ENCODE measurements around the gene C2CD5. TPM values are rescaled to one million over a fixed set of nuclear protein-coding genes. Genes with fewer than 3 reads are reported as not detected.
A peak's percentile ranks its signal among the peaks of the same experiment; 100 is the strongest.

The C2CD5 gene
- total RNA-seq, 4 donors from 2014 or later: 15.2 to 33.2 (median 22.7) TPM

DNA sequence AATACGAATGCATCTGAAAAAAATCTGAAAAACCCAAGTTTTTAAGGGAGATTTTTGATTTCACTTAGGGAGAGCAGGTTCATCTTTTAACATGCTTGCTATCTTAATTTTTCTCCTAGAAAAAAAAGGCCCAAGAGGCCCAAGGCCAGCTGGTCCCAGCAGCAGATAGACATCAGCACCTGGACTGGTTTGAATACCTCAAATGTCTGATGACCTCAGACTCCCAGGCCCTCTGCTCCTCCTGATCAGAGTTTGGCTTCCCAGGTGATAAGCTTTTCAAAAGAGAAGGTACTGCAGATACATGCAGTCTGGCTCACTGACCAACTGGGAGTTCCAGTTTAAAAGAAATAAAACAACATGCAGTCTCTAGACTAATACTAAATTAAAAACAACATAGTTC, 82.6 kb downstream of the C2CD5 start:
- Histone ChIP-seq H3K27ac (replicated peaks in 1 of 4) (no peak overlapping the region), H3K4me1 (no peaks in the 10 kb centered on the region), H3K4me3 (no peak overlapping the region), H3K36me3 (peaks cover 0 to 4% (median under 1%) of the 10 kb centered on the region in 4 donors), H3K9me3 (no peaks in the 10 kb centered on the region), H3K27me3 (no peaks in the 10 kb centered on the region)
- intact Hi-C loops (cut with DNase I): loop anchor here (2.0 kb wide), 1 partner anchor 381 kb away; no protein-coding TSS in a partner anchor
- TF ChIP-seq, protein P1, sequence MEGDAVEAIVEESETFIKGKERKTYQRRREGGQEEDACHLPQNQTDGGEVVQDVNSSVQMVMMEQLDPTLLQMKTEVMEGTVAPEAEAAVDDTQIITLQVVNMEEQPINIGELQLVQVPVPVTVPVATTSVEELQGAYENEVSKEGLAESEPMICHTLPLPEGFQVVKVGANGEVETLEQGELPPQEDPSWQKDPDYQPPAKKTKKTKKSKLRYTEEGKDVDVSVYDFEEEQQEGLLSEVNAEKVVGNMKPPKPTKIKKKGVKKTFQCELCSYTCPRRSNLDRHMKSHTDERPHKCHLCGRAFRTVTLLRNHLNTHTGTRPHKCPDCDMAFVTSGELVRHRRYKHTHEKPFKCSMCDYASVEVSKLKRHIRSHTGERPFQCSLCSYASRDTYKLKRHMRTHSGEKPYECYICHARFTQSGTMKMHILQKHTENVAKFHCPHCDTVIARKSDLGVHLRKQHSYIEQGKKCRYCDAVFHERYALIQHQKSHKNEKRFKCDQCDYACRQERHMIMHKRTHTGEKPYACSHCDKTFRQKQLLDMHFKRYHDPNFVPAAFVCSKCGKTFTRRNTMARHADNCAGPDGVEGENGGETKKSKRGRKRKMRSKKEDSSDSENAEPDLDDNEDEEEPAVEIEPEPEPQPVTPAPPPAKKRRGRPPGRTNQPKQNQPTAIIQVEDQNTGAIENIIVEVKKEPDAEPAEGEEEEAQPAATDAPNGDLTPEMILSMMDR (IDR thresholded peaks at IDR 0.05): no peak
- TF ChIP-seq POLR2AphosphoS5 (IDR thresholded peaks at IDR 0.05) (no peak), POLR2A (IDR thresholded peaks at IDR 0.05; ENCODE audit: low read depth) (no peak), EP300 (IDR thresholded peaks at IDR 0.05) (no peak)
- DNase-seq (ENCODE audit: extremely low spot score): no peak
- 100% methylated on average over 1 of the region's 1 CpG for WGBS

DNA sequence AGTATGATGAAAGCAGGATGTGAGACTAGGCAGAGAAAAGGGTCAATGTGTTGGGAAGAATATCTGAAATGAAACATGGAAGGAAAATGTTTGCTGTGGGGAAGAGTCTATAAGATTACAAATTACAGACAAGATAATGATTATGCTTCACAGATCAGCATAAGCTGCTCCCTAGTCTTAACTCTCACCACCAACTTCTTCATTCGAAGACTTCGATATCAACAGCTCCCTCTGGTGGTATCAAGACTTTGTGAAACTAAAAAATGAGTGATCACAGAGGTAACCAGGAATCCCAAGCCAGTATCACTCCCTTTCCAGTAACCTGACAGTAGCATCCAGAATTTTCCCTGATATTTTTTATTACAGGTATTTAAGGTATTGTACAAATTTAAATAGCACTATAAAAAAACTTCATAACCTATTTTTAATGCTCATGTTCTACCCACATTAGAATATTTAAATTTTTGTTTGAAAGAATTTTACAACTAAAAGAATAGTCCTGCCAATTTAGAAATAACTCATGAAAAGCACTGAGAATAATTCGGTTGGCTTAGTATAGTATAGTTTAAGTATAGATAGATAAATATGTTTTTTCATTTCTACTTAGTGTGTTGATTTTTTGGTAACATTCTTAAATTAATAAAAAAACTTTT, 84.4 kb downstream of the C2CD5 start:
- Histone ChIP-seq H3K27ac (replicated peaks in 1 of 4) (no peak overlapping the region), H3K4me1 (no peaks in the 10 kb centered on the region), H3K9me3 (no peaks in the 10 kb centered on the region), H3K36me3 (peaks cover 0 to 4% (median 0%) of the 10 kb centered on the region in 4 donors), H3K4me3 (no peak overlapping the region), H3K27me3 (no peaks in the 10 kb centered on the region)
- intact Hi-C loops (cut with DNase I): loop anchor here (2.0 kb wide), 1 partner anchor 379 kb away; no protein-coding TSS in a partner anchor
- TF ChIP-seq POLR2A (IDR thresholded peaks at IDR 0.05; ENCODE audit: low read depth) (no peak), POLR2AphosphoS5 (IDR thresholded peaks at IDR 0.05) (no peak)
- TF ChIP-seq, protein P1 (IDR thresholded peaks at IDR 0.05): peak; percentile 52 to 64 (median 55)
- DNase-seq (ENCODE audit: extremely low spot score): no peak
- WGBS: 23% methylated on average over 3 of the region's 3 CpGs

DNA sequence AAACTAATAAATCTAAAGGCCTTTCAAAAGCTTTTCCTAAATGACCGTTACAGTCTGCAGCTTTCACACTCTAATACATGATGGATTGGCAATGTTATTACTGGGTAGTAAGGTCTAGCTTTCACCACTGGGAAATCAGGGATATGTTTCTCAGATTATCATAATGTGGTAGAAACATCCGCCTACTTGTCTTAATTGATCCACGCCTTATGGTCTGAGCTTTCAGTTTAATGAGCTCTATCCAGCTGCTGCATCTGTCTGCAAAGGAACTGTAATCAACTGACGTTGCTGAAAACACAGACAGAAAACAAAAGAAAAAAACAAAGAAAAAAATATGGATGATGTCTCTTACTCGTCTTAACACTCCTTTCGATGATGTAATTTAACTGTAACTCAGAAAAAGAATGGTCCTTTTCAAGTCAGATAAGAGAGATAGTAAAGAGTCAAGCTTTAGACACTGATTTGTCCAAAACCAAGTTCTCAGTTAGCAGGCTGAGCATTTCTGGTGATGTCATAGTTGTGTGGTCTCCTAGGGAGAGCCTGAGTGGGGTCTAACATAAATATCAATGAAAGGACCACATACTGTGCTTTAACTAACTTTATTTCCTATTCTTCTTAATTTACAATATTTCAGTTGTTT, 85.9 kb downstream of the C2CD5 start:
- WGBS: 87% methylated on average over 6 of the region's 6 CpGs
- Histone ChIP-seq H3K27me3 (no peaks in the 10 kb centered on the region), H3K36me3 (peaks cover 0 to 10% (median 10%) of the 10 kb centered on the region in 4 donors), H3K4me1 (no peaks in the 10 kb centered on the region), H3K4me3 (no peak overlapping the region), H3K9me3 (no peaks in the 10 kb centered on the region), H3K27ac (replicated peaks in 1 of 4) (no peak overlapping the region)
- no peak for DNase-seq (ENCODE audit: extremely low spot score)
- no peak for TF ChIP-seq POLR2AphosphoS5 (IDR thresholded peaks at IDR 0.05)
- no peak for TF ChIP-seq EP300 (IDR thresholded peaks at IDR 0.05)
- no peak for TF ChIP-seq POLR2A (IDR thresholded peaks at IDR 0.05; ENCODE audit: low read depth)
- intact Hi-C loops (cut with DNase I): no loop called here

DNA sequence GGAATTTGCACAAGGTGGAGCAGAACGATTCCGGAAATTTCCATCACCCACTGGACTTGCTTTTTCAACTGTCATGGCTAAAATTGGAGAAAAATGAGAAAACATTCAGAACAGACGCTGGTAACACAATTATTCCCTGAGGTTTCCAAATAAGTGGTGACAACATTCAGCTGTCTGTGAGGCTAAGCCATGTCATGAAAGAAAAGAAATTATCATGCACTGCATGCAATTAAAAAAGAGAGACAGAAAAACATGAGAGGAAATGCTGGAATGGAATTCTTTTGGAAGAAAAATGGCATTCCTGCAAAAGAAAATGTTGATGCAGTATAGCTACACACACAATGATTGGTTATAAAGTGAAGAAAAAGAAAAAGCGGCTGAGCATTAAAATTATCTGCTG, 87.3 kb downstream of the C2CD5 start:
- intact Hi-C loops (cut with DNase I): no loop called here
- Histone ChIP-seq H3K36me3 (peaks cover 0 to 23% (median 13%) of the 10 kb centered on the region in 4 donors), H3K4me3 (no peak overlapping the region), H3K4me1 (no peaks in the 10 kb centered on the region), H3K27ac (replicated peaks in 1 of 4) (no peak overlapping the region), H3K27me3 (no peaks in the 10 kb centered on the region), H3K9me3 (no peaks in the 10 kb centered on the region)
- TF ChIP-seq, protein P1 (IDR thresholded peaks at IDR 0.05): no peak
- TF ChIP-seq EP300 (IDR thresholded peaks at IDR 0.05) (no peak), POLR2A (IDR thresholded peaks at IDR 0.05; ENCODE audit: low read depth) (no peak)
- 75% methylated on average over 4 of the region's 4 CpGs for WGBS
- no peak for DNase-seq (ENCODE audit: extremely low spot score)

DNA sequence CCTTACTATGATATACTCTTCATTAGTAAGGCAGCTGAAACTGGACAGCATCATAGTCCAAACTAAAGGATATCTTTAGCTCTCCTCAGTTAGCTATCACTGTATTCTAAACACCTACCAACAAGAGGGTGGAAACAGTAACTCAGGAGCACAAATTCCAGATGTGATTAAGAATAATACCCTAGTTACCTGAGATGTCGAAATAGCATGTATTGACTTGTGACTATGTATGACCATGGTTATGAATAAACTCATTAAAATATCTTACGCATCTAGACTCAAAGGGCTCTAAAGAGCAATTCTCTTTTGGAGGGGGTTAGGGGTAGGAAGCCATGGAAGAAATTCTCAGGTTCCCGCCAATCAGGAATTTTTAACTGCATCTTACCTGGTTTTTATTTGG, 90.8 kb downstream of the C2CD5 start:
- Histone ChIP-seq H3K27ac (replicated peaks in 1 of 4) (no peak overlapping the region), H3K36me3 (peaks cover 0 to 32% (median 13%) of the 10 kb centered on the region in 4 donors), H3K4me1 (no peaks in the 10 kb centered on the region), H3K27me3 (no peaks in the 10 kb centered on the region), H3K4me3 (no peak overlapping the region), H3K9me3 (no peaks in the 10 kb centered on the region)
- WGBS: 92% methylated on average over 3 of the region's 3 CpGs
- no peak for TF ChIP-seq EP300 (IDR thresholded peaks at IDR 0.05)
- TF ChIP-seq, protein P1 (IDR thresholded peaks at IDR 0.05): no peak
- TF ChIP-seq POLR2AphosphoS5 (IDR thresholded peaks at IDR 0.05): no peak
- no peak for TF ChIP-seq POLR2A (IDR thresholded peaks at IDR 0.05; ENCODE audit: low read depth)
- intact Hi-C loops (cut with DNase I): no loop called here
- no peak for DNase-seq (ENCODE audit: extremely low spot score)
